ENCODE measurements around the gene TXNDC11.
A peak's percentile ranks its signal among the peaks of the same experiment; 100 is the strongest.

TXNDC11 gene

GRCh38 chr16:11649276-11649675 is 93.4 kb downstream of the TXNDC11 start:
- DNase-seq: no peak

- peak; percentile 16 for DNase-seq
These were observed 99.9 kb downstream of the TXNDC11 start for GRCh38 chr16:11642765-11643116.

DNA sequence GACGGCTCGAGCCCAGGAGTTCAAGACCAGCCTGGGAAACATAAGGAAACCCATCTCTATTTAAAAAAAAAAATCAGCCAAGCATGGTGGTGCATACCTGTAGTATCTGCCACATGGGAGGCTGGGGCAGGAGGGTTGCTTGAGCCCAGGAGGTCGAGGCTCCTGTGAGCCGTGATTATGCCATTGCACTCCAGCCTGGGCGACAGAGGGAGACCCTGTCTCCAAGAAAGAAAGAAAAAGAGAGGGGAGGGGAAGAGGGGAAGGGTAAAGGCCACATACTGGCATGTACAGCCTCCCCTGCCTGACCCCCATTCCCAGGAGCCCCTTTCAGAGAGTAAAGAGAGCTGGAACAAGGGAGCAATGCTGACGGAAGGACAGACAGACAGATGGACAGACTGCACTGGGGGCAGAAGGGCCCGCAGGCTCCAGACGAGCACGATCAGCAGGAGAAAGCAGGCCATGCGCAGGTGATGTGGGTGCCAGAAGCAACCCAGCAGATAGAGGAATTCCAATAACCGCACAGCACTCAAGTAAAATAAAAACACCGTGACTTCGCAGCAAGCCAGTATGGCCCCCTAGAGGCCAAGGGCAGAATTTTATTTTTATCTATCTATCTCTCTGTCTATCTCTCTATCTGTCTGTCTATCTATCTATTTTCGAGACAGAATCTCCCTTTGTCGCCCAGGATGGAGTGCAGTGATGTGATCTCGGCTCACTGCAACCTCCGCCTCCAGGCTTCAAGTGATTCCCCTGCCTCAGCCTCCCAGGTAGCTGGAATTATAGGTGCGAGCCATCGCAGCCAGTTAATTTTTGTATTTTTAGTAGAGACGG is 101.5 kb downstream of the TXNDC11 start:
- DNase-seq: peak; percentile 17

DNA sequence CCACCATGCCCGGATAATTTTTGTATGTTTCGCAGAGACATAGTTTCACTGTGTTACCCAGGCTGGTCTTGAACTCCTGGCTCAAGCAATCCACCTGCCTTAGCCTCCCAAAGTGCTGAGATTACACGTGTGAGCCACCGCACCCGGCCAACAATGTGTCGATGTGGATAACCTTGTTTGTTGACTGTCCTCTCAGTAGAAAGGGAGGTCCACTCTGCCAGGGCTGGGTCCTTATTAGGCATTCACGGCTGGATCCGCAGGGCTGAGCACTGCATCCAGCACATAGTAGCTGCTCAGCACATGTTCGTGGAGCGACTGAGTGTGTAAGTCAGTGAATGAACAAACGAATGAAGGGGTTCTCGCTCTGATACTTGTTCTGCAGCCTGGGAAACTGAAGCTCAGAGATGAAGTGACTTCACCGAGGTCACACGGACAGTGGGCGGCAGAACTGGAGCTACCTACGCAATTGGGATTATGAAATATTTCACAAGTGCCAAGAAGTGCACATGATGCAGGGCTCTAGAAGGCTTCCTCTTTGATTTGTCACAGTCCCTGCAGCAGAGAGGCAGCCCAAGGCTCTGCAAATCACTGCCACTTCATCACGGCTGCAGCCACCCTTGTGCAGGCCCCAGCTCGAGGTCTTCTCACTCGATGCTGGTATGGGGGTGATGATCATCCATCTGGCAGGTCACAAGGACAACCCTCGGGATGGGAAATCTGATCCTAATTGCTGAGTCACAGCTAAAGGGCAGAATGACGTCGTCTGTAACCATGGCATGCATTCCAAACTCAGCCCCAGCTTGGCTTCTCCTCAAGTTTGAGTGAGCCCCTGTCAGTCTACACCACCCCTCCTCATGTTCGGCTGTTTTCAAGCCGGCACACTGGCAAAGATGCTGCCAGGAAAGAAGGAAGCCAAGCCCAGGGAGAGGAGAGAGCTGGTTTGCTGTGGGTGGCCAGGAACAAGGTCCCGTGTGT is 102.4 kb downstream of the TXNDC11 start:
- peak; percentile 85 for DNase-seq

GRCh38 chr16:11639008-11639562 is 103.6 kb downstream of the TXNDC11 start:
- DNase-seq: no peak

- no peak for DNase-seq
These were observed 104.5 kb downstream of the TXNDC11 start for GRCh38 chr16:11638140-11638539.

- DNase-seq: no peak
These were observed 105.3 kb downstream of the TXNDC11 start for GRCh38 chr16:11637320-11637719.

DNA sequence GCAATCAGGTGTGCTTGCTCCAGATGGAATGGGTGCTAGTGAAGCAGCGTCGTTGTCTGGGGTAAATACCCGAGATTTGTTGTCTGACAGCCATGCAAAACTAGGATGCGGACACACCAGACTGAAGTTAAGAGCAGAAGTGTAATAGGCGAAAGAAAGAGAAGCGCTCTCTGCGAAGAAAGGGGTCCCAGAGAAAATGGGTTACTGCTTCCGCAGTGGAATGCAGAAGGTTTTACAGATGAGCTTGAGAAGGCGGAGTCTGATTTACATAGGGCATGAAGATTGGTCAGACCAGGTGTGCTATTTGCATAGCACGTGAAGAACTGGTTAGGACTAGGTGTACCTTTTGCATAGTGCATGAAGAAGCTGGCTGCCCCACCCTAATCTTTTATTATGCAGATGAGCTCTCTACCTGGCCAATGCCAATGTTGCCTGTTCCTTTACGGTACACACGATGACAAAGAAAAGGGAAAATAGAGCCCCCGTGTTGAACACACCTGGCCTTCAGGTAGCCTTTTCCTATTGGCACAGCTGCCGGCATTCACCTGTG is 106.4 kb downstream of the TXNDC11 start:
- DNase-seq: no peak

- no peak for DNase-seq
These were observed 106.9 kb downstream of the TXNDC11 start for GRCh38 chr16:11635679-11636171.

DNA sequence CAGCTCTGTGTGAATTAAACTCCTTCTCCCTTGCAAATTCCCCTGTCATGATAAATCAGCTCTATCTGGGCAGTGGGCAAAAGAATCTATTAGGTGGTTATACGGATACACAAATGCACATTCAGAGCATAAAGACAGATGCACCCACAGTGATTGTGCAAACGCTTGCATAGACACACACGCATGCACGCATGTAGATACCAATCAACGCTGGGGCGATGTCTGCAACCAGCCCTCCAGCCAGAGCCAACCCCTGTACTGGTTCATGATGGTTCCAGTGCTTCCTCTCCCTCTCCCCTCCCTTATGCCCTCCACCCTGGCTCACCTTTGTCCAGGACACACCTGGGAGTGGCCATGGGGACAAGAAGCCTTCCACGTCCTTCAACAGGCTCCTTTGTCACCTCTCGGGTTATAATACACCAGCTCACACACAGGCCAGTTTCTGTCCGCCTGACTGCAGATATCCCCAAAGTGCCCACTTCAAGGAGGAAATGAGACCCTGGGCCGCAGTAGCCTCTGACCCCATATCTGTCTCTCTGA is 107.5 kb downstream of the TXNDC11 start:
- no peak for DNase-seq

DNA sequence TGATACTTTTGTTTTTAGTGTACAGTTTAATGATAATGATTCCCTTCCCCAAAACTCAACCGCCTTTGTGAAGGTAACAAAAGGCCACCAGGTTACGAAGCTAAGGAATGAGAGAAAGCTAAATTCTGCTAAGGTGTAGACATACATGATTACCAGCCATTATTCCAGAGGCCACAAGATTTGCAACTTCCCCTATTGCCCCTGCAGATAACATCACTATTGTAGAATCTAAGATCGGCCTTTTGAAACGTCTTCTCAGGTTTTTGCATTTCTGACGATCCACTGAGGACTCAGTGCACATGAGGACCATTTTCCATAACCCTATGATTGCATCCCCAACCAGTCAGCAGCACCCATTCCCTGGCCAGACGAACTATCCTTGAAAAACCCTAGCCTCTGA is 108.3 kb downstream of the TXNDC11 start:
- no peak for DNase-seq

- DNase-seq: no peak
These were observed 109.5 kb downstream of the TXNDC11 start for GRCh38 chr16:11633113-11633512.

- no peak for DNase-seq
These were observed 110.2 kb downstream of the TXNDC11 start for GRCh38 chr16:11632455-11632939.

DNA sequence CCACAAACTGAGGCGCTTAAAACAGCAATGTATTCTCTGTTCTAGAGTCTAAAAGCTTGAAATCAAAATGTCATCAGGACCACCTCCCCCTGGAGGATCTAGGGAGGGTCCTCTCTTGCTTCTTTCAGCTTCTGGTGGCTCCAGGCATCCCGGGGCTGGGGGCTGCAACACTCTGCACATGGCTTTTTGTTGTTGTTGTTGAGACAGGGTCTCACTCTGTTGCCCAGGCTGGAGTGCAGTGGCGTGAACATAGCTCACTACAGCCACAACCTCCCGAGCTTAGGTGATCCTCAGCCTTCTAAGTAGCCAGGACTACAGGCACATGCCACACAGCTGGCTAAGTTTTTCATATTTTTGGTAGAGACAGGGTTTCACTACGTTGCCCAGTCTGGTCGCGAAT is 111.4 kb downstream of the TXNDC11 start:
- no peak for DNase-seq

- DNase-seq: no peak
These were observed 111.9 kb downstream of the TXNDC11 start for GRCh38 chr16:11630768-11631056.

GRCh38 chr16:11630046-11630767 is 112.5 kb downstream of the TXNDC11 start:
- DNase-seq: no peak

Data from NCI-H524 treated with DMSO at 0.1 percent for 48 hours (cell line).